K562 (cell line): ENCODE data around the gene FAAP100.

Source experiments
- CCAR2 ChIP-seq: fragments of 200-400 bp; formaldehyde crosslinking; IDR thresholded peaks from 2 replicates; pipeline ENCODE4 v1.6.1; 2017; ENCODE audit warnings: mild to moderate bottlenecking, low read depth, low read length
- EHMT2 ChIP-seq: fragments of 450-650 bp; IDR thresholded peaks from 2 replicates; pipeline ENCODE4 v1.6.1; 2018; ENCODE audit warnings: antibody characterized with exemption
- EP300 ChIP-seq: IDR thresholded peaks from 2 replicates; pipeline ENCODE4 v1.6.1; 2012; ENCODE audit warnings: low read length, improper control_type of control experiment
- ESRRA ChIP-seq: fragments of 450-650 bp; IDR thresholded peaks from 2 replicates; pipeline ENCODE4 v1.6.1; 2014; ENCODE audit warnings: low read depth, mild to moderate bottlenecking, moderate library complexity, borderline replicate concordance
- FOXK2 ChIP-seq, 2 experiments: fragments of 450-650 bp; IDR thresholded peaks in 1 of 2; conservative IDR thresholded peaks in 1 of 2; 2 replicates each; pipeline ENCODE4 v1.6.1; 2016; ENCODE audit warnings: low read depth in 2 of 2, mild to moderate bottlenecking in 1 of 2
- KAT7 ChIP-seq: sonication (generic); formaldehyde crosslinking; IDR thresholded peaks from 2 replicates; pipeline ENCODE4 v1.8.0; 2022; ENCODE audit warnings: missing genetic modification reagents, mild to moderate bottlenecking, borderline replicate concordance
- KLF16 ChIP-seq: IDR thresholded peaks from 2 replicates; pipeline ENCODE4 v1.6.1; 2016; ENCODE audit warnings: antibody characterized with exemption
- NFATC3 ChIP-seq: fragments of 450-650 bp; IDR thresholded peaks from 2 replicates; pipeline ENCODE4 v1.6.1; 2017; ENCODE audit warnings: mild to moderate bottlenecking
- NFYB ChIP-seq: IDR thresholded peaks from 2 replicates; pipeline ENCODE4 v1.6.1; 2011; ENCODE audit warnings: mild to moderate bottlenecking, moderate library complexity; ENCODE audit not compliant: insufficient read length; ENCODE audit errors: extremely low read depth
- TAF1 ChIP-seq: IDR thresholded peaks from 2 replicates; pipeline ENCODE4 v1.6.1; 2011; ENCODE audit warnings: mild to moderate bottlenecking, low read length, moderate library complexity; ENCODE audit not compliant: insufficient read depth, control insufficient read depth, severe bottlenecking; ENCODE audit errors: extremely low read depth
- TF ChIP-seq, protein P1 (sequence below): fragments of 450-650 bp; formaldehyde crosslinking; IDR thresholded peaks from 2 replicates; pipeline ENCODE4 v1.4.0; 2020; ENCODE audit warnings: mild to moderate bottlenecking, moderate library complexity
- TF ChIP-seq, protein P2 (sequence below): fragments of 250-450 bp; sonication (Bioruptor Pico); IDR thresholded peaks from 2 replicates; pipeline ENCODE4 v1.4.0; 2020; ENCODE audit warnings: mild to moderate bottlenecking, moderate library complexity
- TF ChIP-seq, protein P3 (sequence below): fragments of 450-650 bp; IDR thresholded peaks from 2 replicates; pipeline ENCODE4 v1.6.1; 2016
- TF ChIP-seq, protein P4 (sequence below), 3 experiments: IDR thresholded peaks in 2 of 3; conservative IDR thresholded peaks in 1 of 3; 2 replicates each; pipeline ENCODE4 v1.5.1; 2011 to 2012; ENCODE audit warnings: low read length in 3 of 3, mild to moderate bottlenecking in 3 of 3, control low read depth in 2 of 3, improper control_type of control experiment in 1 of 3, inconsistent platforms in 1 of 3, low read depth in 1 of 3, mixed read lengths in 1 of 3, moderate library complexity in 1 of 3; ENCODE audit not compliant: insufficient read depth in 2 of 3

DNA sequence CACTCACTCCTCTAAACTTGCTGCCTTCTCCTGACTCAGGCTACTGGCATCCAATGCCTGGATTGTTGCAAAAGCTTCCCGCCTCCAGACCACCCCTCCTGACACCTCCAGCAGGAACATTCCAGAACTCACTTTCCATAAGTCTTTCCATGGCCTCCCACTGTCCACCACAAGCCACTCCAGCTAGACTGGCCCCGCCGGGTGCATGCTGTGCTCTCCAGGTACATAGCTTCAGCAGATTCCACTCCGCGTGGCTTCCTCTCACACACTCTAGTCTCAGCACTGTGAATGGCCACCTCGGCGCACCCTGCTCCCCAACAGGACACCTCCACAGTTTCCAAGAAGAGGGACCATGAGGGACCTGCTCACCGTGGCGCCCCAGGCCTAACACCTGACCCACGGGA lies 25.9 kb upstream of the FAAP100 start:
- TF ChIP-seq FOXK2 (conservative IDR thresholded peaks at IDR 0.05 in 1 of 2, IDR thresholded peaks at IDR 0.05 in 1 of 2; ENCODE audit: low read depth in 2 of 2) (no peak), KAT7 (CRISPR knock-in tag) (no peak), NFATC3 (no peak), EP300 (no peak), CCAR2 (no peak), KLF16 (no peak), ESRRA (no peak), NFYB (no peak), EHMT2 (no peak), TAF1 (no peak)
- TF ChIP-seq, protein P1, sequence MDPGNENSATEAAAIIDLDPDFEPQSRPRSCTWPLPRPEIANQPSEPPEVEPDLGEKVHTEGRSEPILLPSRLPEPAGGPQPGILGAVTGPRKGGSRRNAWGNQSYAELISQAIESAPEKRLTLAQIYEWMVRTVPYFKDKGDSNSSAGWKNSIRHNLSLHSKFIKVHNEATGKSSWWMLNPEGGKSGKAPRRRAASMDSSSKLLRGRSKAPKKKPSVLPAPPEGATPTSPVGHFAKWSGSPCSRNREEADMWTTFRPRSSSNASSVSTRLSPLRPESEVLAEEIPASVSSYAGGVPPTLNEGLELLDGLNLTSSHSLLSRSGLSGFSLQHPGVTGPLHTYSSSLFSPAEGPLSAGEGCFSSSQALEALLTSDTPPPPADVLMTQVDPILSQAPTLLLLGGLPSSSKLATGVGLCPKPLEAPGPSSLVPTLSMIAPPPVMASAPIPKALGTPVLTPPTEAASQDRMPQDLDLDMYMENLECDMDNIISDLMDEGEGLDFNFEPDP = no peak
- TF ChIP-seq, protein P2, sequence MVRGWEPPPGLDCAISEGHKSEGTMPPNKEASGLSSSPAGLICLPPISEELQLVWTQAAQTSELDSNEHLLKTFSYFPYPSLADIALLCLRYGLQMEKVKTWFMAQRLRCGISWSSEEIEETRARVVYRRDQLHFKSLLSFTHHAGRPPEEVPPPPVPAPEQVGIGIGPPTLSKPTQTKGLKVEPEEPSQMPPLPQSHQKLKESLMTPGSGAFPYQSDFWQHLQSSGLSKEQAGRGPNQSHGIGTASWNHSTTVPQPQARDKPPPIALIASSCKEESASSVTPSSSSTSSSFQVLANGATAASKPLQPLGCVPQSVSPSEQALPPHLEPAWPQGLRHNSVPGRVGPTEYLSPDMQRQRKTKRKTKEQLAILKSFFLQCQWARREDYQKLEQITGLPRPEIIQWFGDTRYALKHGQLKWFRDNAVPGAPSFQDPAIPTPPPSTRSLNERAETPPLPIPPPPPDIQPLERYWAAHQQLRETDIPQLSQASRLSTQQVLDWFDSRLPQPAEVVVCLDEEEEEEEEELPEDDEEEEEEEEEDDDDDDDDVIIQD (CRISPR knock-in tag) = no peak
- TF ChIP-seq, protein P3, sequence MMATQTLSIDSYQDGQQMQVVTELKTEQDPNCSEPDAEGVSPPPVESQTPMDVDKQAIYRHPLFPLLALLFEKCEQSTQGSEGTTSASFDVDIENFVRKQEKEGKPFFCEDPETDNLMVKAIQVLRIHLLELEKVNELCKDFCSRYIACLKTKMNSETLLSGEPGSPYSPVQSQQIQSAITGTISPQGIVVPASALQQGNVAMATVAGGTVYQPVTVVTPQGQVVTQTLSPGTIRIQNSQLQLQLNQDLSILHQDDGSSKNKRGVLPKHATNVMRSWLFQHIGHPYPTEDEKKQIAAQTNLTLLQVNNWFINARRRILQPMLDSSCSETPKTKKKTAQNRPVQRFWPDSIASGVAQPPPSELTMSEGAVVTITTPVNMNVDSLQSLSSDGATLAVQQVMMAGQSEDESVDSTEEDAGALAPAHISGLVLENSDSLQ = no peak
- TF ChIP-seq, protein P4, sequence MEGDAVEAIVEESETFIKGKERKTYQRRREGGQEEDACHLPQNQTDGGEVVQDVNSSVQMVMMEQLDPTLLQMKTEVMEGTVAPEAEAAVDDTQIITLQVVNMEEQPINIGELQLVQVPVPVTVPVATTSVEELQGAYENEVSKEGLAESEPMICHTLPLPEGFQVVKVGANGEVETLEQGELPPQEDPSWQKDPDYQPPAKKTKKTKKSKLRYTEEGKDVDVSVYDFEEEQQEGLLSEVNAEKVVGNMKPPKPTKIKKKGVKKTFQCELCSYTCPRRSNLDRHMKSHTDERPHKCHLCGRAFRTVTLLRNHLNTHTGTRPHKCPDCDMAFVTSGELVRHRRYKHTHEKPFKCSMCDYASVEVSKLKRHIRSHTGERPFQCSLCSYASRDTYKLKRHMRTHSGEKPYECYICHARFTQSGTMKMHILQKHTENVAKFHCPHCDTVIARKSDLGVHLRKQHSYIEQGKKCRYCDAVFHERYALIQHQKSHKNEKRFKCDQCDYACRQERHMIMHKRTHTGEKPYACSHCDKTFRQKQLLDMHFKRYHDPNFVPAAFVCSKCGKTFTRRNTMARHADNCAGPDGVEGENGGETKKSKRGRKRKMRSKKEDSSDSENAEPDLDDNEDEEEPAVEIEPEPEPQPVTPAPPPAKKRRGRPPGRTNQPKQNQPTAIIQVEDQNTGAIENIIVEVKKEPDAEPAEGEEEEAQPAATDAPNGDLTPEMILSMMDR (IDR thresholded peaks at IDR 0.05 in 2 of 3, conservative IDR thresholded peaks at IDR 0.05 in 1 of 3; ENCODE audit: insufficient read depth in 2 of 3, low read depth in 1 of 3, low read length in 3 of 3) = no peak
